GM18858 (cell line): Measurements from ENCODE around the gene ZNF358.

Experiments used
- ATAC-seq: cut with Tn5 transposase; IDR thresholded peaks from one replicate; pipeline ENCODE4 v1.9.1; 2021; ENCODE audit not compliant: unreplicated experiment

ZNF358 gene

GRCh38 chr19:7515645-7516151, at the start of gene ZNF358:
TSS of gene ZNF358 (plus strand) at chr19:7516103. CDS start at chr19:7519243, 3,140 bp downstream.
- ATAC-seq = no peak

GRCh38 chr19:7467009-7467989, 48.6 kb upstream of the ZNF358 start:
- no peak for ATAC-seq

DNA sequence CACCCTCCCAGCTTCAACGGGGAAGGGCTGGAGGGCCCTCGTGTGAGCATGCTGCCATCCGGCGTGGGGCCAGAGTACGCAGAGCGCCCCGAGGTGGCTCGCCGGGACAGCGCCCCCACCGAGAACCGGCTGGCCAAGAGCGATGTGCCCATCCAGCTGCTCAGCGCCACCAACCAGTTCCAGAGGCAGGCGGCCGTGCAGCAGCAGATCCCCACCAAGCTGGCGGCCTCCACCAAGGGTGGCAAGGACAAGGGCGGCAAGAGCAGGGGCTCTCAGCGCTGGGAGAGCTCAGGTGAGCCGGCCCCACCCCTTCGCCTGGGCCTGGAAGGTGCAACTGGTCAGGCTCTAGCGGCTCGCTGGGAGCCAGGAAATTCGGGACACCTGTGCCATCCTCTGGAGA, 47.1 kb upstream of the ZNF358 start:
- ATAC-seq = no peak

- ATAC-seq = no peak
These were observed 46.1 kb upstream of the ZNF358 start for GRCh38 chr19:7469669-7470285.

- ATAC-seq = no peak
These were observed 45.2 kb upstream of the ZNF358 start for GRCh38 chr19:7470540-7471305.

GRCh38 chr19:7471696-7472615, 43.9 kb upstream of the ZNF358 start:
- no peak for ATAC-seq

DNA sequence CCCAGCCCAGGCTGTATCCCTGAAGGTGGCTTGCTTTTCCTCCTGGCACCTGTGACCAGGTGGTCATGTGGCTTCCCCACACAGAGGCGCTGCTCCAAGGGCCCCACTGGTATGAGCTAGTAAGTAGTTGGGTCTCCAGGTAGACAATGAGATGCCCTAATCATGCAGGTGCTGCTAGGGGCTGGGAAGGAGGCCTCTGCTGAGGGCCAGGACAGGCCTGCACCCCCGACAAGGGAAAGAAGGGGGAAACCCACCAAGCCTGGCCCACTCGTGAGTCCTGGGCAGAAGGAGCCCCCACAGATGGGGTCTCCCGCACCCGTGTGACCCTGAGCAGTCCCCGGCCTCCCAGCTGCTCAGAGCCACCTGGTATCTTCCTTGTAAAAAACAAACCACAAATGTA, 40.2 kb upstream of the ZNF358 start:
- no peak for ATAC-seq

GRCh38 chr19:7476241-7476640, 39.7 kb upstream of the ZNF358 start:
- ATAC-seq = no peak

DNA sequence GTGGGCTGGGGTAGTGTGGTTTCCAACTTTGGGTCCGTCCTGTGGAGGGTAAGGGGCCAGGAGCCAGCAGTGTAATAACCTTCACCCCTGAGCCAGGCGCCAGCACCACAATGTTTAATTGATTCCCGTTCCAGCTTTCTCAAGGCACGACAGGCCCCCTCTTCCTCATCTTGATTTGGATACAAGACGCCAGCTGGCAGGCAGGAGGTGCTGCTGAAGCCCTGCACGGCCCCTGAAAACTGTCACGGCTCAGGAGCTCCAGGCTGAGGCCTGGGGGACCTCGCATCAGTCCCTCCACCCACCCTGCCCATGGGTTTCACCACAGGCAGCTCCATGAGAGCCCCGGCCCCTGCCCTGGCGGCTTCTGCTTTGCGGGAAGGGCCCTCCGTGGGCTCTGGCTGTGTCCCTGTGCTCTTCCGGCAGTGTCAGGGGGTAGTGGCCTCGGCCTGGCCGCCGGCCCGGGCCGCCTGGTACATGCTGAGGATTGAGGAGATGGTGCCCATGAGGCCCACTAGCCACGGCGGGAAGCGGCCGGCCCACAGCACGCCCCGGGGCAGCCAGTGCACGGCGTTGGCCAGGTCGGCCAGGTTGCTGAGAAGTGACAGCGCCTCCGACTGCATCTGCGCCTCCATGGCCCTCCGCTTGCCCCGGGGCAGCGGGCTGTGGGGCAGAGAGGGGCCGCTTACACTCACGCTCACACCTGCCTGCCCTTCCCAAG, 39.0 kb upstream of the ZNF358 start:
- ATAC-seq = no peak

GRCh38 chr19:7477758-7478157, 38.1 kb upstream of the ZNF358 start:
- no peak for ATAC-seq

DNA sequence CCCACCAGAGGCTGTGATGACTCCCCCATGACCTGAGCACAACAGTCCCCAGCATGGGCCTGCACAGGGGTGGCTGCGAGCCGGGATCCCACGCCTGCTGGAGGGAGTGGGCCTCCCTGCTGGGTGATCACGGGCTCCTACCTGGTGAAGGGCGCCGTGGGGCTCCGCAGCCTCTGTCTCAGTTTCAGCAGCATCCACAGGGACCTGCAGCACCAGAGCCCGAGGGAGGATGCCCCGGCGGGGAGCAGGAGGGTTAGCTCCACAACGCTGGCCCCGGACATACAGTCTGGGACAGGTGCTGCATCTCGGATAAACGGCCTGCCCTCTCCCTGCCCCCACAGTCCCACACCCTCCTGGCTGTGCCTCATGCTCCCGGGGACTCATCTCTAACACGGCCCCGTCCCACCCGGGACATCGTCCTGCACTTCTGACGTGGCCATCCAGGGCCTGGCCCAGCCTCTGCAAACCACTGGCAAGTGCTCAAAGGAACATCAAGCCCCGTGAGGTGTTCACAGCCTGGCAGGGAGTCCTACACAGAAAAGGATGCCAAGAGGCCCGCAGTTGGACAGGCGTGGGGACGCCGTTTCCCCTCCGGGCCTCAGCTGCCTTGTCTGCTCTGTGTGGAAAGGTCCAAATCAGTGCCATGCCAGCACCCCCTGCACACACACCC, 37.6 kb upstream of the ZNF358 start:
- no peak for ATAC-seq

DNA sequence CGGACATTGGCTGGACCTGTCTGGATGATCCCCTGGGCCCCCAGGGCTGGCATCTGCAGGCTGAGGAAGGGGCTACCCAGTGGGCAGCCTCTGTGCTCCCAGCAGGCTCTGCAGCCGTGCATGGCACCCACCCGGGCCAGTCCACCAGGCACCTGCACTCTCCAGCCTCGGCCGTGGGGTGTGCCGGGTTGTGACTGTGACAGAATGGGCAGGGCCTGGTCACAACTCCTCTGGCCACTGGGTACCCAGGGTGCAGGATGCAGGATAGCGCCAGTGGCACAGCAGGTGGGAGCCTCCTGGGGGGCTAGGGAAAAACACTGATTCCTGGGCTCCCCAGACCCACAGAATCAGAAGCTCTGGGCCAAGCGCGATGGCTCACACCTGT, 37.1 kb upstream of the ZNF358 start:
- no peak for ATAC-seq

GRCh38 chr19:7480222-7480969, 35.5 kb upstream of the ZNF358 start:
- ATAC-seq = no peak

- no peak for ATAC-seq
These were observed 35.0 kb upstream of the ZNF358 start for GRCh38 chr19:7480970-7481255.

- ATAC-seq = no peak
These were observed 33.1 kb upstream of the ZNF358 start for GRCh38 chr19:7482584-7483439.

DNA sequence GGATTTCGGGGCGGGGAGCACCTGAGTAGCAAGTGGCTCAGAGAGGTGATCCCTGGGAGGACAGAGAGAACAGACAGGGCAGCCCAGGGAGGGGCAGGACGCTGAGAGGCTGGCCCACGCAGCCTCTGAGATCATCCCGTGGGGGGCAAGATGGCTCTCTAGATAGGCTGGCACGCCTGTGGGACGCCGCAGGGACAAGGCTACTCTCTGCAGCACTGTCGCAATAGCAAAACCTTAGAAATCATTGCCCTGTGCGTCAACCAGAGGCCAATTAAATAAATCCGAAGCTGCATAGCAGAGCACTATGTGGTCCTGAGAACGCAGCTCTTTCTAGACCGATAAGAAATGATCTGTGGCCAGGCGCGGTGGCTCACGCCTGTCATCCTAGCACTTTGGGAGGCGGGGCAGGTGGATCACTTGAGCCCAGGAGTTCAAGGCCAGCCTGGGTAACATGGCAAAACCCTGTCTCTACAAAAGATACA, 32.1 kb upstream of the ZNF358 start:
- ATAC-seq = no peak

DNA sequence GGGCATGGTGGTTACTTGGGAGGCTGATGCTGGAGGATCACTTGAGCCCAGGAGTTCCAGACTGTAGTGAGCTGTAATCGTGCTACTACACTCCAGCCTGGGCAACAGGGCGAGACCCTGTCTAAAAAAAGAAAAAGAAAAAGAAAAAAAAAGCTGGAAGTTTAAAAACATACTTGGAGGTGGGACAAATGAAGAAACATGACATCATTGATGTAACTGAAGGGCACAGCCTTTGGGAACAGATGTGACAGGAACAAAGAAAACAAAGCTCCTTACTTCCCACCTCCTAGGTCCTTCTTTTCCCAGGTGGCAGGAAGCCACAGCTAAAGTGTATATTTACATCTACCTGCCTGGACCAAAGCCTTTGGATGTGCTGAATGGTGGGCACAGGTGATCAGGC, 29.0 kb upstream of the ZNF358 start:
- ATAC-seq = no peak
